HG03103 (cell line): ENCODE data around the gene ENTHD1.
"Not testable (repeated sequence)": the region's sequence is repeated elsewhere in the genome, so short reads cannot be mapped to it uniquely, and the experiment has no call there.

Source experiments
- ATAC-seq: cut with Tn5 transposase; IDR thresholded peaks from one replicate; pipeline ENCODE4 v1.9.1; 2021; ENCODE audit warnings: low read depth; ENCODE audit not compliant: unreplicated experiment

The ENTHD1 gene

DNA sequence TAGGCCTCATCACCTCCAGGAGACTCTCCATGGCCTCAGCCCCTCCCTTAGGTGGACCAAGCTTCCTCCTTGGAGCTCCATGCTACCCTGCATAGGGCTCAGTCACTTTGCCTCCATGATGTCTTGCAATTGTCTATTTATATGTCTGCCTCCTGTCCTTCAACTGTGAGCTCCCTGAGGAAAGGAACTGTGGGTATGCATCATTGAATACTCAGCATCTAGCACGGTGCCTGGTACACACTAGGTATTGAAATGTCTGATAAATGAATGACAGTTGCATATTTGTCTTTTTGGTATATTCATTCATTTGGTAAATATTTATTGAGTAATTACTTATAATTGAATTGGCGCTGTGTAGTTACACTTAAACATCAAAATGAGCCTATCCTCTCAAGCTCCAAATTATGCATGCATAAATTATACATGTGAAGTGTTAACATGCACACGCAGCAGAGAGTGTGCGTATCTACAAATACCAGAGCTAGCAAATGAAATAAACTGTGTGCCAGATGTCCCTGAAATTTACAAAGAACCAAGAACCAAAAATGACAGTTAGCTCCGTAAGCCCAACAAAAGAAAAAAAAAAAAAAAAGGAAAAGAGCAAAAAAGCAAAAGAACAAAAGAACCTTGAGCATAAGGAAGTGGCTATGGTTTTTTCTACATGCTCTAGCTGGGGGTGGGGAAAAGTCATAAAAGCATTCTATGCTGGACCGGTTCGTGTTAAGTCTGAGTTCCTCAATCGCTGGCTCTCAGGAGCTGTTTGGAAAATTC, 32.5 kb upstream of the ENTHD1 start:
- no peak for ATAC-seq

DNA sequence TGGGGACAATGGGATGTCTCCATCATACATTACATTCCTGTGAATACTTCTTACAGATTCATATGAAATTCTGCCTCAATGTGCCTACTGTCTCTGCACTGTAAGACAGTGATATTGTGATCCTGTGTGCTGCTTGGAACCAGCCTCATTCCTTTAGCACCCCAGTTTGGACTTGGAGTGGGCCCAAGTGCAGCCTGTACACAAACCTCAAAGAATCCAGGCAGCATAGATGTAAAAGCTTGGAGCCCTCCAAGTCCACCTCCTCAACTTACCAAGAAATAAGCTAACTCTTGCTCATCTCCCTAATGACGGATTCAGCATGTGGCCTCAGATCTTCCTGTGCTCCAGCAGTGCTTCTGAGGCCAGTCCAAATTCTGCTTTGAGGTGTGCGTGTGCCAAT, 31.7 kb upstream of the ENTHD1 start:
- no peak for ATAC-seq

DNA sequence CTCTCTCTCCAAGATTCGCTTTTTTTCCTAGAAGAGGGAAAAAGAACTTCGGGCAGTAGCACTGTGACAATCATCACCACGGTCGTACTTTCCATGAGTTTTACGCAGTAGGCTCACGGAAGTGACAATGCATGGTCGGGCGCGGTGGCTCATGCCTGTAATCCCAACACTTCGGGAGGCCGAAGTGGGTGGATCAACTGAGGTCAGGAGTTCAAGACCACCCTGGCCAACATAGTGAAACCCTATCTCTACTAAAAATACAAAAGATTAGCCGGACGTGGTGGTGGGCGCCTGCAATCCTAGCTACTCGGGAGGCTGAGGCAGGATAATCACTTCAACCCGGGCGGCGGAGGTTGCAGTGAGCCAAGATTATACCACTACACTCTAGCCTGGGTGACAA, 30.7 kb upstream of the ENTHD1 start:
- ATAC-seq: no peak

DNA sequence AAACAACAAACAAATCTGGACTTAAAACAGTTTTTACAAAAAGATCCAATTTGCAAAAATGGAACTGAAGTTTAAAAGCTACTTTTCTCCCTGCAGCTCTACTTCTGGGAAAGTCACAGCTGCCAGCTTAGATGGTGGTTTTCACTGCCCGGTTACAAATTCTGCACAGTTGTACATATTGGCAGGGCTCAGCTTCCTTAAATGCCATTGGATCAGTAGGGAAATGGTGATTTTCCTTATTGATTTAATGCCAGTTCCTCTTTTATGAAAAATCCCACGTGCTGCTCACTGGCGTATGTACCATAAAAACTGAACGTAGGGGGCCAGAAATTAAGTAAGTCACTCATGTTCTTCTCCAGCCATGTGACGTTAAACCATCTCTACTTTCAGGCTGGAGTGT, 30.1 kb upstream of the ENTHD1 start:
- no peak for ATAC-seq

DNA sequence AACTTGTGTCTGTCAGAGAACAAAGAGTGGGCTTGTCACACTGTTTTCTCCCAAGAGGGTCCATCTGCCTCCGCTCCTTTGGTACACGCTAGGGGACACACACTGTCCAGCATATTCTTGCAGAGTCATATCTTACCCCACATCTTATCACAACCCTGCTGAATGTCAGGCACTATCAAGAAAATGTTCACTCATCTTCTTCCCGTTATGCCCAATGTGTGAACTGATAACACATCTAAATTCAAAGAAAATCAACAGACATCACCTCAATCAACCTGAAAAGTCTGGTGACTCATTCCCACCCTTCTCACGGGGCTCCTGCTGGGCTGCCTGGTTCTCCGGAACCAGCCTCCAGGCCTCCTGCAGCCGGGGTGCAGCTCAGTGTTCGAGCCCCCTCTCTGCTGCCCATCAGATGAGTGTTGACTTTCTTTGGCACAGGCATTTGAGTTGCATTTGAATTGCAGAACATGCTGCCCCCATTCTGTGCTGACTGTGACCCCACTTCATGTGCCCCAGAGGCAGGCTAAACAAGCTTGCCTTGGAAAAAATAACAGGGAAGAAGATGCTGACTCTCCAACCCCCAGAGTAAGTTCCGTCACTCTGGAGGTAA, 26.7 kb upstream of the ENTHD1 start:
- no peak for ATAC-seq

DNA sequence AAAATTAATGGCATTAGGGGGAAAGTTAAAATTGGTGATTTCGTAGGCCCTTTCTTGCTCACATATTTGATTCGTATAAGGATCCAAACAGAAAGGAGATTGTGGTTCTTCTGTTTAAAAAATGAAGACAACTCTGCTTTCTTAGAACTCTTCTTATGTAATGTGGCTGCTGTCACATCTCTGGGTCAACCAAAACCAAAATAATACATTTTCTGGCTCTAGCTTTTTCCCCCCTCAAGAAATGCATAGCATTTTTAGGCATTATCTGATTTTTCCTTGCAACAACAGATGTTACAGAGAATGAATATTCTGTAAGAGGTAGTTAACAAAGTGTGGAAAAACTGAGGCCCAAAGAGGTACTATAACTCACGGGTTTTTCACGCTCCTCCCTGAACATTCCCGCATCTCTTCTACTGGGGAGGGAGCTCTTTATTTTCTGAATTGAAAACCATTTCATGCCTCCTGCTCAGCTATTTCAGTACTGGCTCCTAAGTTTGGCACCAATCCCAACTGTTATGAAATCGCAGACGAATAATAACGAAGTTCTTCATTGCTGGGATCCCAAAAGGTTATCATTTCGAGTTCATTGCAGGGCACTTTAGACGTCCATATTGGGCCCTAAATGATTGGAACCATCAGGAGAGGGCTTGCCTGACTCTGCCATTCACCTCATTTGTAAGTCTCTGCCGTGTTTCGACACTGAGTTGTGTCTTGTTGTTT, 24.4 kb upstream of the ENTHD1 start:
- ATAC-seq: no peak

DNA sequence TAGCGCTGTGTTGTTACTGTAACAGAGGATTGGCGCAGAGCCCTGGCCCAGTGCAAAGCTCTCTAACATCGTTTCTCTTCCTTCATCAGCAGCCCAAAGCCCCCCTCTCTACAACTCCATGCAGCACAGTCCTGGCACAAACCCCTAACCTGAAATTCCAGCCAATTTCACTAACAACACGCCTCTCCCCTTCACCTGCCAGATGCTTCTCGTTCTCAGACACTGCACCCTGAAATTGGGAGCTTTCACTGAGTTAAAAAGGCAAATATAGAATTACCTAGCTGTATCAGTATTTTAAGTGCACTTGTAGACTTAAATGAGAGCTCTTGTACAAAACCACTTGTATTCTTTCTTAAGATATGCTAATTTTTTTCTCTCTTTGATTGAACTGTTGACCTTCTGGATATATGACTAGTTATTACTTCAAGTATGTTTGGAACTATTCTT, 23.7 kb upstream of the ENTHD1 start:
- no peak for ATAC-seq

DNA sequence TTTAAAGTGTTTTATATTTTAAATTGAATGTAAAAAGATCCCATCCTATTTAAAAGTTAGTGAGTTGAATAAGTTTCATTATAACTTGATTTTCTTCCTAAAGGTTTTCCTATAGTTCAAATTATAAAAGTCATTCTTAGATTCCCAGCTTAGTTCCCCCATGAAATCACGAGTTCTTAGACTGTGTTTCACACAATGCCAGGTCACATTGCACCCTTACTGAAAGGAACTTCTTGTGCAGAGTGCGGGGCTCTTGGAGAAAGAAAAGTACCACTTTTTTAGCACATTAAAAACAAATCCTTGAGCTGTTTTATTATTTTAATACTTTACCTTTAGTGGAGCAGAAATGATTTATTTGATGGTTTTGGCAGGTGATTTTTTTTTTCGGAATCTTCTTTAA, 22.9 kb upstream of the ENTHD1 start:
- no peak for ATAC-seq

DNA sequence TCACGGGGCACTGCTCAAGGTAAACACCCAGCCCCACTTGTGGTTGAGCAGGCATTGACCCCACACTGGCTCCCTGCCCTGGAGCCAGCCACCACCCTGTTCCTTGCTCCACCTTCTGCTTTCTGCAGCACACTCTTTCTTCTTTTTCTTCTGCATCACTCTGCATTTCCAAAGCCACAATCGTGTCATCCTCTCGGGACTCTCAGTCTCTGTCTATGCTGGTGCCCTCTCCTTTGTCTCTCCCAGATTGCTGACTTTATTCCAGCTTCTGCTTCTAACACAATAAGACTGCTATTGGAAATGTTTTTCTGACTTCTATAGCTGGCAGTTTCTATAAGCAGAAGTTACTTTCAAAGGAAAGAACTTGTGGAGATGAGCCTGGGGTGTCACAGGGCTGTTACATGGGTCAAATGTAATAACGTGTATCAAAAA, 21.8 kb upstream of the ENTHD1 start:
- ATAC-seq: no peak

DNA sequence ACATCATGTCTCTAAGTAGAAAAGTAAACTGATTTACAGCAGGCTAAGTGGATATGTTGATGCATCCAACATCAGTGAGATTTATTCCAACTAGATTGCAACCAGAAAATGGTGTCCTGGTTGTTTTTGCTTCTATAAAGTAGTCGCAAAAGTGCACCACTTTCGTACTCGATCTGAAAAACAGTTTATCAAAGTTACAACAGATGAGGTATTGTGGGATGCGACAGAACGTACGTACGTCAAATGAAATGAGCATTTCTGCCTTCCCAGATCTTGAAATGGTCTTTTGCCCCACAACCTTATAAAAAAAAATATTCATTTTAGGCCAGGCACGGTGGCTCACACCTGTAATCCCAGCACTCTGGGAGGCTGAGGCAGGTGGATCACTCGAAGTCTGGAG, 21.0 kb upstream of the ENTHD1 start:
- ATAC-seq: no peak

DNA sequence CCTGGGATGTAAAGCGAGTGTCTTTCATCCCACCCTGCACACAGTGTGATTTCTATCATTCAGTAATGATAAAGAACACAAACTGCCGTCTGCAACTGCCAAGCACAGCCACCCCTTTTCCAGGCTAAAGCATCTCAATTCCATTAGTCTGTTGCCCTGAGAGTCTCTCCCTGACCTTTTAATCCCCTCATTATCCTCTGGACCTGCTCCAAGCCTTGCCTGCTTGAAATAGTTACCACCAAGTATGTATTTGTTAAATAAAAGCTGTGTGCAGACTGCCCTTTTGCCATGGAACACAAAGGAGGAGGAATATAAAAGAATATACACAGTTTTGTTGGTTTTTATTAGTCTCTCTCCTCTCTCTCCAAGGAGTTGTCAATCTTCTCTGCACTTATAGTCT, 20.3 kb upstream of the ENTHD1 start:
- no peak for ATAC-seq

DNA sequence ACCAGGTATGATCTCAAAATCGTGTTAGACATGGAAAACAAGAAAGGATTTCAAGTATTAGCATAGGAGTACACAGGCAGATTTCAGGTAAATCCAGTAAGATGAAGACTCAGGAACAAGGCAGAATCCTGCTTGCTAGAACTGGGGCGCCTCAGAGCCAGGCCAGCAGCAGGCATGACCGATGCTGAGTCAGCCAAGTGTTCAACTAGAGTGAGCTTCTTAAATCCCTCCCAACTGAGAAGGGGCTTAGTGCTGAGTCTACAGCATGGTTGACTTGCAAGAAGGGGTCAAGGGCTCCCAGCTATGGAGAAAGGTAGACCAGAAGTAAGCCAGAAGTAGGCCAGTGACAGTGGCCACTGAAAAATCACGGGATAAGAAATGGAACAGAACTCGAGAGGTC, 19.8 kb upstream of the ENTHD1 start:
- ATAC-seq: no peak

DNA sequence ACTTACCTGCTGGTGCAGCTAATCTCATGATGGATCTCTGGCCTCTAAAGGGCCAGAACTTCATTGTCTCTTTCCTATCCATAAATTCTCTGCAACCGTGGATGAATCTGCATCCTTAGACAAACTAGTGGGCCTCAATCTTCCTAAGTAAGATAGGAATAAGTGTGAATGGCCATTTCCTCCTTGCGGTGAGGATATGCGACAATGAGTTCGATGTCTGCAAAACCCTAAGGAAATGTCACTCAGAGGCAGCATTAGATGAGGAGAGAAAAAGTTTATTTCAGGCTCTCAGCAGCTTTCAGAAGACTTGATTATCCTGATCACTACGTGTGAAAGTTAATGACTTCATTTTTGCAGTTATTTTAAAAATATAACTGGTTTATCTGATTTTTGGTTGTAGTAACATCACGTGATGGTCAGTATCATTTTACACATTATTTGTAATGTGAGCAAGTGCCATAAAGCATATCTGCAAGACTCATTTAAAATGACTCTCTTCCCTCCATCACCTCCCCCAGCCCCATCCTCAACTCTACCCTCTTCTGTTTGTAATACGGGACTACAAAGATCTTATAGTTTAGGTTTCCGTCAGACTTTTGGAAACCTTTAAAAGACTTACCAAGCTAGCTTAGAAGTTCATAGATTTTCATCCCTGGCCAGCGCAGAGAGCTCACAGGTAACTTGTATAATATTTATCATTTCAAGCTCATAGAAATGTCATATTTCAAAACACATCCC, 17.5 kb upstream of the ENTHD1 start:
- no peak for ATAC-seq

DNA sequence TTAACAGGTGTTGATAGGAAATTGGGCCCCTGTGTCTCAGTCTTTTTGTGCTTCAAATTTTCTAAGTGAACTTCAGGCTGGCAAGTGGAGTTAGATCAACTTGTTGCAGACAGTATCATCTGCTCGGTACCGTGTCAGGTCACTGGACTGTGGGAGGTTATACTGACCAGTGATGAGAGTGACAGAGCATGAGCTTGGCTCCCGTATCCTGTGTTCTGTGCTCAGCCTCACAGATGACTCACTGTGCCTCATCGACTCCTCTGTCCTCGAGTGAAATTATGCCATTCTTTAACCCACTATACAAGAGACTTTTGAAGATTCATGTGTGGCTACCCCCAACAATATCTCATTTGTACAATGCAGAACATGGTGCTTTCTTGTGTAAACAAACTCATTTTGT, 15.2 kb upstream of the ENTHD1 start:
- ATAC-seq: no peak

DNA sequence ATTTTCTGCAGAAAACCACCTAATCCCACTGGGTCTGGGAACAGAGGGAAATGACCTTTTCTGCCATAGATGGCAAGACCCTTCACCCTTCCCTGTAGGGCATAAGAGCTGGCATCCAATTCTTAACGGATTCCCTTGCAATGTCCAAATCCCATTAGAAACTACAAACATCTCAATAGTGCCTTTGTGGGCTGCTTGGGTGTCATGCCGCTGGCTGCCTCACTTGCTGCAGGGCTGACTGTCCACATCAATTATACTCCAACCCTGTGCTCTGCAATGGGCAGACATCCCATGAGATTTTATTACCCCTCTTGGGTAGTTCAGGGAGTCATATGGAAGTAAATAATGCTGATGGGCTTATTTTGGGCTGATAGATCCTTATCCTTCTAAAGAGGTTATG, 14.6 kb upstream of the ENTHD1 start:
- no peak for ATAC-seq

DNA sequence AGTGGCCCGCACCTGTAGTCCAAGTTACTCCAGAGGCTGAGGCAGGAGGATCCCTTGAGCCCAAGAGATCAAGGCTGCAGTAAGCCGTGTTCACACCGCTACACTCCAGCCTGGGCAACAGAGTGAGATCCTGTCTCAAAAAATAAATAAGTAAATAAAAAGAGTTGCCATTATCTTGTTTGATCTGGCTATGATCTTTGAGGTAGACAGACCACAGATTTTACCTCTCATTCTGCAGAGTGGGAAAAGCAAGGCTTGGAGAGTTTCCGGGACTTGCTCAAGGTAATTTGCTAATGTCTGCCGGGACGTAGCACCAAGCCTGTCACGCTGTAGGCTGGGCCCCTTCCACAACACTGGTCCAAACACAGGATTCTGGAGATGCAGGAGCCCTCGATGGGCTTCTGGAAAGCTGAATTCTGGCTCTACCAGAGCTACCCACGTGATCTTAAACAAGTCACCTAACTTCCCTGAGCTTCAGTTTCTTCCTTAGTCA, 14.1 kb upstream of the ENTHD1 start:
- no peak for ATAC-seq

DNA sequence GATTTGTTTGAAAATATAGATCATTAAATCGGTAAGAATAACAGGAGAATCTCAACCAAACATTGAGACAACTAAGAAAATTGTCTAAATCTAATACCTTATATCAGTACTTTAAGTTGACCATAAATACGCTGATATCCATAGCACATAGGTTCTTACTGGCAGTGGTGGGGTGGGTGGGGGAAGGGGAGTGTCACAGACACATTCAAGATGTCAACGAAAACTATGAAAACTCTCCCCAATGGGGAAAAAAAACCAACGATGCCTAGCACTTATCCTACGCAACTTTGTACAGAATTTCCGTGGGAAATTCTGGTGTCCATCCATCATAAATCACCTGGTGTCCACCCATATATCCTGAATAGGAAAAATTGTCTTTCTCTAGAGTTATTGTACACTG, 13.5 kb upstream of the ENTHD1 start:
- no peak for ATAC-seq

DNA sequence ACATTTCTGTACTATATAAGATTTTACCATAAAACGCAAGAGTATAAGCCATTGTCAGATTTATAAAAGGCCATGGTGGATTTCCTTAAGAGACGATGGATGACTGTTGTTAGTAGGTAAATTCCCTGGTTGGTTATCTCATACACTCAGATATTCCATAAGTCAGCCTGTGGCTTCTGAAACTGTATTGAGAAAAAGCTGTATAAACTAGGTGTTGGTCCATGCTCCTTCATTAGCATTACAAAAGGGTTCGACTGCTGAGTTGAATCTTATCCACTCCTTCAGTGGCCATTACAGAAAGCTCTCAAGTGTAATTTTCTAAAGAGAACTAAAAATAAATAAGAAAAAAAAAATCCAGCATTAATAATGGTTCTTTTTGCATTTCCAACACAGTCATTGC, 12.6 kb upstream of the ENTHD1 start:
- ATAC-seq: no peak

DNA sequence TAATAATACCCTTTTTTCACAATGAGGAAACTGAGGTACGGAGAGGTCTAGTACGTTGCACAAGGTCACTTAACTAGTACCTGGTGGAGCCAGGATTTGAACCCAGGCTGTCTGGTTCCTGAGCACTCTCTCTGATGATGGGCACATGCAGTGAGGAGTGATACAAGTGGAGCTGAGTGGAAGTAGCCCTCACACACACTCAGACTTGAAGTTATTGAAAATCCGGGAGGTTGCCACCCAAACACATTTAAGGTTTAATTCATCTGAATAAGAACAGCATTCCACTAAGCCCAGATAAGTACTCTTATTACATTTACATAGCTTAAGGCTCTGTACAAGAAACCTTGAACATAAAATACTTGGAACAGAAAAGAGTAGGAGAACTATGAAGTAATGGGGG, 12.1 kb upstream of the ENTHD1 start:
- no peak for ATAC-seq

DNA sequence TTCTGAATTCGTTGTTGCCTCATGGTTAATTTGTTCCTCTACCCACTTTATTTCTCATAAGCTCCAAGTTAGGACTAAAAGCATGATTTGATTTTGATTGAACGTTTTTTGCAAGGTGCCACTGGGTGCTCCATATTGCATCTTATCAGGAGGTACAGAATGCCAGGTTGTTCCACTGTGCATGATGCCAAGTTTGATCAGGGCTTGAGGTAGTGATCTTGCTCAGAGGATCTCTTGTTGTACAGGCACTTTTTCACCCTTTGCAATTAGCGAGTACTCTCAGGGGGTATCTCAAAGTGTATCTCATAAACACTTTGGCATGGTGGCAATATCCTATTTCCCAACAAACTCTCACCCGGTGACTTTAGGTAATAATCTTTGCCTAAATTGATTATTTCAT, 11.3 kb upstream of the ENTHD1 start:
- ATAC-seq: no peak

DNA sequence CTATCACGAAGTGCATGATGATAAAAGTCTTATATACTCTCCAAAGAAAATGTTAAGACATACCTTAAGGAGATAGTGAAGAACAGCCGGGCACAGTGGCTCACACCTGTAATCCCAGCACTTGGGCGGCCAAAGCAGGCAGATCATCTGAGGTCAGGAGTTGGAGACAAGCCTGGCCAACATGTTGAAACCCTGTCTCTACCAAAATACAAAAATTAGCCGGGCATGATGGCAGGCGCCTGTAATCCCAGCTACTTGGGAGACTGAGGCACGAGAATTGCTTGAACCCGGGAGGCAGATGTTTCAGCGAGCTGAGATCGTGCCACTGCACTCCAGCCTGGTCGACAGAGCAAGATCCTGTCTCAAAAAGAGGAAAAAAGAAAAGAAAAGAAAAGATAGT, 10.5 kb upstream of the ENTHD1 start:
- not testable (repeated sequence) for ATAC-seq
